AG09309 (cell line): Measurements from ENCODE around the gene DGKB.

Experiments
- DNase-seq: peaks from one replicate; pipeline ENCODE4 v3.0.0-alpha.2; 2010; ENCODE audit warnings: low read depth
- H3K4me3 ChIP-seq: 2 replicates; pipeline ENCODE4 v1.5.1; 2011; ENCODE audit warnings: mild to moderate bottlenecking, low read depth, low read length, moderate library complexity; ENCODE audit not compliant: control insufficient read depth
- TF ChIP-seq, protein P1 (sequence below): IDR thresholded peaks from 2 replicates; pipeline ENCODE4 v1.5.1; 2011; ENCODE audit warnings: mild to moderate bottlenecking, low read depth, low read length, inconsistent platforms; ENCODE audit not compliant: insufficient read depth, control insufficient read depth; ENCODE audit errors: missing control alignments

The DGKB gene

GRCh38 chr7:14786314-14786895 lies 116.1 kb downstream of the DGKB start:
- TF ChIP-seq, protein P1, sequence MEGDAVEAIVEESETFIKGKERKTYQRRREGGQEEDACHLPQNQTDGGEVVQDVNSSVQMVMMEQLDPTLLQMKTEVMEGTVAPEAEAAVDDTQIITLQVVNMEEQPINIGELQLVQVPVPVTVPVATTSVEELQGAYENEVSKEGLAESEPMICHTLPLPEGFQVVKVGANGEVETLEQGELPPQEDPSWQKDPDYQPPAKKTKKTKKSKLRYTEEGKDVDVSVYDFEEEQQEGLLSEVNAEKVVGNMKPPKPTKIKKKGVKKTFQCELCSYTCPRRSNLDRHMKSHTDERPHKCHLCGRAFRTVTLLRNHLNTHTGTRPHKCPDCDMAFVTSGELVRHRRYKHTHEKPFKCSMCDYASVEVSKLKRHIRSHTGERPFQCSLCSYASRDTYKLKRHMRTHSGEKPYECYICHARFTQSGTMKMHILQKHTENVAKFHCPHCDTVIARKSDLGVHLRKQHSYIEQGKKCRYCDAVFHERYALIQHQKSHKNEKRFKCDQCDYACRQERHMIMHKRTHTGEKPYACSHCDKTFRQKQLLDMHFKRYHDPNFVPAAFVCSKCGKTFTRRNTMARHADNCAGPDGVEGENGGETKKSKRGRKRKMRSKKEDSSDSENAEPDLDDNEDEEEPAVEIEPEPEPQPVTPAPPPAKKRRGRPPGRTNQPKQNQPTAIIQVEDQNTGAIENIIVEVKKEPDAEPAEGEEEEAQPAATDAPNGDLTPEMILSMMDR: no peak
- DNase-seq: no peak
- H3K4me3 ChIP-seq: no peak overlapping the region

GRCh38 chr7:14777806-14778205 lies 124.7 kb downstream of the DGKB start:
- TF ChIP-seq, protein P1: no peak
- H3K4me3 ChIP-seq: no peak overlapping the region
- DNase-seq: no peak

DNA sequence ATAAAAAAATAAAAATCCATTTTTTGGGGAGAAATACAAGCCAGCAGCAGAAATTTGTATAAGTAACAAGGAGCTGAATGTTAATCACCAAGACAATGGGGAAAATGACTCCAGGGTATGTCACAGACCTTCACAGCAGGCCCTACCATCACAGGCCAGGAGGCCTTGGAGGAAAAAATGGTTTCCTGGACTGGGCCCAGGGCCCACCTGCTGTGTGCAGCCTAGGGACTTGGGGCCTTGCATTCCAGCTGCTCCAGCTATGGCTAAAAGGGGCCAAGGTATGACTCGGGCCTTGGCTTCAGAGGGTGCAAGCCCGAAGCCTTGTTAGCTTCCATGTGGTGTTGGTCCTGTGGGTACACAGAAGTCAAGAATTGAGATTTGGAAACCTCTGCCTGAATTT lies 126.3 kb downstream of the DGKB start:
- TF ChIP-seq, protein P1: no peak
- no peak for DNase-seq
- H3K4me3 ChIP-seq: no peak overlapping the region

- no peak for DNase-seq
- TF ChIP-seq, protein P1: no peak
- H3K4me3 ChIP-seq: no peak overlapping the region
Measured at GRCh38 chr7:14773729-14774271, 128.8 kb downstream of the DGKB start.

GRCh38 chr7:14770614-14771013 lies 131.9 kb downstream of the DGKB start:
- no peak for DNase-seq
- no peak overlapping the region for H3K4me3 ChIP-seq

GRCh38 chr7:14769261-14769660 lies 133.3 kb downstream of the DGKB start:
- no peak overlapping the region for H3K4me3 ChIP-seq
- no peak for DNase-seq

More at GRCh38 chr7:14770614-14771013, 131.9 kb downstream of the DGKB start:
- TF ChIP-seq, protein P1: no peak

More at GRCh38 chr7:14769261-14769660, 133.3 kb downstream of the DGKB start:
- TF ChIP-seq, protein P1: no peak
